ENCODE results near the gene SLC34A1. TPM values are rescaled to one million over a fixed set of nuclear protein-coding genes. Genes with fewer than 3 reads are reported as not detected.
"Not testable (repeated sequence)": the region's sequence is repeated elsewhere in the genome, so short reads cannot be mapped to it uniquely, and the experiment has no call there.

Gene SLC34A1
- total and polyA plus RNA-seq, 8 donors, result 0.10 TPM; not detected in 7

DNA sequence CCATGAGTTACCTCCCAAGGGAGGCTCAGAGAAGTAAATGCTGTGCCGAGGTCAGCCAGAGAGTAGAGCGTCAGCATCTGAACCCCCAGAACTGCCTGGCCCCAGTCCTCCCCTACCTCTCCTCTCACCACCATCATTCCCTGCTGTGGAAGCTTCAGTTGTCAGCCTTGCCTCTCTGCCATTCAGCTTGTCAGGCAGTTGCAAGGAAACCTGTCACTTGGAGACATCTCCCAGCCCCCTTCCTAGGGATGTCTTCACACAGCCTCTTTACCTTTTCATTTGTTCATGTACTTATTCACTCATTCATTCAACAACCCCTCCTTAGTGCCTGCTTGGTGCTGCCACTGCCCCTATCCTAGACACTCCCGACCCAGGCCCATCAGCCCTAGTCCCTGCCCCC lies 24.4 kb upstream of the SLC34A1 start:
- no peak for TF ChIP-seq POLR2AphosphoS5 (IDR thresholded peaks at IDR 0.05)
- no peak for TF ChIP-seq EP300 (IDR thresholded peaks at IDR 0.05)
- no peak for TF ChIP-seq POLR2A (IDR thresholded peaks at IDR 0.05)
- TF ChIP-seq, protein P1, sequence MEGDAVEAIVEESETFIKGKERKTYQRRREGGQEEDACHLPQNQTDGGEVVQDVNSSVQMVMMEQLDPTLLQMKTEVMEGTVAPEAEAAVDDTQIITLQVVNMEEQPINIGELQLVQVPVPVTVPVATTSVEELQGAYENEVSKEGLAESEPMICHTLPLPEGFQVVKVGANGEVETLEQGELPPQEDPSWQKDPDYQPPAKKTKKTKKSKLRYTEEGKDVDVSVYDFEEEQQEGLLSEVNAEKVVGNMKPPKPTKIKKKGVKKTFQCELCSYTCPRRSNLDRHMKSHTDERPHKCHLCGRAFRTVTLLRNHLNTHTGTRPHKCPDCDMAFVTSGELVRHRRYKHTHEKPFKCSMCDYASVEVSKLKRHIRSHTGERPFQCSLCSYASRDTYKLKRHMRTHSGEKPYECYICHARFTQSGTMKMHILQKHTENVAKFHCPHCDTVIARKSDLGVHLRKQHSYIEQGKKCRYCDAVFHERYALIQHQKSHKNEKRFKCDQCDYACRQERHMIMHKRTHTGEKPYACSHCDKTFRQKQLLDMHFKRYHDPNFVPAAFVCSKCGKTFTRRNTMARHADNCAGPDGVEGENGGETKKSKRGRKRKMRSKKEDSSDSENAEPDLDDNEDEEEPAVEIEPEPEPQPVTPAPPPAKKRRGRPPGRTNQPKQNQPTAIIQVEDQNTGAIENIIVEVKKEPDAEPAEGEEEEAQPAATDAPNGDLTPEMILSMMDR (IDR thresholded peaks at IDR 0.05), result no peak
- H3K27me3 ChIP-seq, result no peaks in the 10 kb centered on the region
- H3K4me3 ChIP-seq, result no peak overlapping the region
- H3K4me1 ChIP-seq, result peaks cover 19 to 84% (median 51%) of the 10 kb centered on the region in 4 donors
- no peak overlapping the region for H3K27ac ChIP-seq
- H3K9me3 ChIP-seq, result no peaks in the 10 kb centered on the region
- intact Hi-C loops (cut with DNase I; ENCODE audit: low total_unique reads), result no loop called here
- no peaks in the 10 kb centered on the region for H3K36me3 ChIP-seq
- no peak for DNase-seq
- WGBS, 5 donors, result 77 to 92% (median 81%) methylated on average over 3 of the region's 3 CpGs

GRCh38 chr5:177360740-177361139 lies 23.5 kb upstream of the SLC34A1 start:
- peaks cover 25 to 92% (median 57%) of the 10 kb centered on the region in 4 donors for H3K4me1 ChIP-seq
- H3K27me3 ChIP-seq; H3K36me3 ChIP-seq; H3K4me3 ChIP-seq; intact Hi-C loops (cut with DNase I; ENCODE audit: low total_unique reads); H3K9me3 ChIP-seq; DNase-seq; H3K27ac ChIP-seq: not testable (repeated sequence)
- WGBS, 5 donors, result 83 to 94% (median 90%) methylated on average over 7 of the region's 7 CpGs

GRCh38 chr5:177361418-177362291 lies 22.6 kb upstream of the SLC34A1 start:
- H3K4me3 ChIP-seq, result no peak overlapping the region
- H3K9me3 ChIP-seq, result no peaks in the 10 kb centered on the region
- intact Hi-C loops (cut with DNase I; ENCODE audit: low total_unique reads), result no loop called here
- DNase-seq, result no peak
- peaks cover 34 to 97% (median 66%) of the 10 kb centered on the region in 4 donors for H3K4me1 ChIP-seq
- WGBS, 5 donors, result 61 to 83% (median 75%) methylated on average over 6 of the region's 6 CpGs
- H3K36me3 ChIP-seq, result no peaks in the 10 kb centered on the region
- no peaks in the 10 kb centered on the region for H3K27me3 ChIP-seq
- TF ChIP-seq EP300 (IDR thresholded peaks at IDR 0.05) (no peak), POLR2A (IDR thresholded peaks at IDR 0.05) (no peak), POLR2AphosphoS5 (IDR thresholded peaks at IDR 0.05) (no peak)
- TF ChIP-seq, protein P1 (IDR thresholded peaks at IDR 0.05), result no peak
- peak overlapping the region in 4 of 5 donors; percentile 31 to 79 (median 75) for H3K27ac ChIP-seq

DNA sequence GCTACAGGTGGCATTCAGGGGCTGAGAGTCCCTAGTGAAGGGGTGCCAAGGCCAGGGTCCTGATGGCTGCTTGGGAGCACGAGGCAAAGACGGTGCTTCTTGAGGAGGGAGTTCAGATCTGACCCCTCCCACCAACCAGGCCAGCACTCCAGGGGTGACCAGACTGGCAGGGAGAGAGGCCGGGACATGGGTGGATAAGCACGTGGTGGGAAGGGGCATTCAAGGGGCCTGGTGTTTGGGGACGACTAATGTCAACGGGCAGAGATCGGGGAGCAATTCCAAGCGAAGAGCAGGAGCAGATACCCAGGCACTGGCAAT lies 22.0 kb upstream of the SLC34A1 start:
- H3K9me3 ChIP-seq, result no peaks in the 10 kb centered on the region
- H3K27ac ChIP-seq, result peak overlapping the region; percentile 31 to 79 (median 74)
- H3K4me1 ChIP-seq, result peaks cover 38 to 97% (median 66%) of the 10 kb centered on the region in 4 donors
- H3K36me3 ChIP-seq, result peaks cover 0 to under 1% (median 0%) of the 10 kb centered on the region in 4 donors
- H3K27me3 ChIP-seq, result no peaks in the 10 kb centered on the region
- WGBS, 5 donors, result 51 to 69% (median 56%) methylated on average over 8 of the region's 8 CpGs
- peak overlapping the region in 2 of 4 donors; percentile 49 to 55 for H3K4me3 ChIP-seq
- DNase-seq, result no peak
- intact Hi-C loops (cut with DNase I; ENCODE audit: low total_unique reads), result no loop called here
- no peak for TF ChIP-seq EP300 (IDR thresholded peaks at IDR 0.05)
- TF ChIP-seq, protein P1 (IDR thresholded peaks at IDR 0.05), result no peak
- no peak for TF ChIP-seq POLR2AphosphoS5 (IDR thresholded peaks at IDR 0.05)
- no peak for TF ChIP-seq POLR2A (IDR thresholded peaks at IDR 0.05)

Data from stomach (tissue), 9 donors.